Mesodermal cell (in vitro differentiated cells): ENCODE measurements around the gene KLF7. TPM values are rescaled to one million over a fixed set of nuclear protein-coding genes. Genes with fewer than 3 reads are reported as not detected.
A peak's percentile ranks its signal among the peaks of the same experiment; 100 is the strongest.

ENCODE experiments used
- H3K27ac ChIP-seq: 2 replicates; pipeline ENCODE4 v1.7.0; 2013; ENCODE audit warnings: mild to moderate bottlenecking, low read depth, low read length, moderate library complexity; ENCODE audit not compliant: severe bottlenecking
- H3K36me3 ChIP-seq: 2 replicates; pipeline ENCODE4 v1.7.1; 2013; ENCODE audit warnings: mild to moderate bottlenecking, low read length, moderate library complexity; ENCODE audit not compliant: control insufficient read depth, insufficient read depth
- H3K4me1 ChIP-seq: one replicate; pipeline ENCODE4 v1.7.1; 2013; ENCODE audit warnings: mild to moderate bottlenecking, low read length; ENCODE audit not compliant: insufficient read depth, control insufficient read depth, poor library complexity, severe bottlenecking
- H3K4me3 ChIP-seq: 2 replicates; pipeline ENCODE4 v1.7.0; 2013; ENCODE audit warnings: low read length, control low read depth, mild to moderate bottlenecking; ENCODE audit not compliant: insufficient read depth, poor library complexity, severe bottlenecking; ENCODE audit errors: extremely low read depth
- H3K9me3 ChIP-seq: 2 replicates; pipeline ENCODE4 v1.7.1; 2013; ENCODE audit warnings: mild to moderate bottlenecking, low read length, moderate library complexity; ENCODE audit not compliant: control insufficient read depth
- WGBS, 2 experiments: methylation state at CpG; one replicate each; pipeline ENCODE4 v1.1.5; 2013; ENCODE audit warnings: missing lambda C conversion rate in 2 of 2; ENCODE audit not compliant: insufficient coverage in 2 of 2; 5-methylcytosine and 5-hydroxymethylcytosine counted together
- polyA plus RNA-seq, 2 experiments: library from polyadenylated mRNA; stranded (reverse); fragments of 50-300 nt; gene quantifications; one replicate each; pipeline ENCODE4 v1.2.3, GENCODE V29; 2013

The KLF7 gene
- 24.0 TPM for polyA plus RNA-seq (2013, experiment 1 of 2)
- polyA plus RNA-seq (2013, experiment 2 of 2), result 20.3 TPM

- WGBS, 2 experiments, result 0 to 1% methylated on average over 12 to 22 of the region's 36 CpGs
- Histone ChIP-seq H3K4me3 (peak within 1 kb of the TSS; percentile 89), H3K36me3 (peaks cover 16% of the 10 kb centered on the region), H3K4me1 (peaks cover 25% of the 10 kb centered on the region), H3K27ac (peak within 1 kb of the TSS; percentile 100), H3K9me3 (no peaks in the 10 kb centered on the region)
Measured at GRCh38 chr2:207165121-207166038, at the start of gene KLF7. TSS of gene KLF7 (minus strand) at chr2:207165948. CDS start at chr2:207165568, 380 bp downstream.

GRCh38 chr2:207215308-207215707 lies 49.6 kb upstream of the KLF7 start:
- no CpG with 5 or more reads among the region's 2 CpGs for WGBS, 2 experiments
- no peaks in the 10 kb centered on the region for H3K36me3 ChIP-seq
- no peaks in the 10 kb centered on the region for H3K9me3 ChIP-seq
- H3K27ac ChIP-seq, result no peak overlapping the region
- H3K4me1 ChIP-seq, result peaks cover 8% of the 10 kb centered on the region
- no peak overlapping the region for H3K4me3 ChIP-seq

- Histone ChIP-seq H3K9me3 (no peaks in the 10 kb centered on the region), H3K4me1 (peaks cover 2% of the 10 kb centered on the region), H3K36me3 (no peaks in the 10 kb centered on the region), H3K4me3 (no peak overlapping the region), H3K27ac (no peak overlapping the region)
- no CpG with 5 or more reads among the region's 3 CpGs for WGBS, 2 experiments
Measured at GRCh38 chr2:207214446-207214845, 48.7 kb upstream of the KLF7 start.

- Histone ChIP-seq H3K36me3 (no peaks in the 10 kb centered on the region), H3K27ac (no peak overlapping the region), H3K4me1 (no peaks in the 10 kb centered on the region), H3K9me3 (no peaks in the 10 kb centered on the region), H3K4me3 (no peak overlapping the region)
- WGBS, 2 experiments, result 88 to 89% methylated on average over 3 of the region's 3 CpGs
Measured at GRCh38 chr2:207206011-207206410, 40.3 kb upstream of the KLF7 start.

- H3K9me3 ChIP-seq, result no peaks in the 10 kb centered on the region
- no peak overlapping the region for H3K4me3 ChIP-seq
- H3K36me3 ChIP-seq, result no peaks in the 10 kb centered on the region
- no peak overlapping the region for H3K27ac ChIP-seq
- H3K4me1 ChIP-seq, result no peaks in the 10 kb centered on the region
Measured at GRCh38 chr2:207205173-207205957, 39.6 kb upstream of the KLF7 start.

GRCh38 chr2:207203056-207203455 lies 37.3 kb upstream of the KLF7 start:
- no peaks in the 10 kb centered on the region for H3K36me3 ChIP-seq
- H3K4me3 ChIP-seq, result no peak overlapping the region
- no peak overlapping the region for H3K27ac ChIP-seq
- no peaks in the 10 kb centered on the region for H3K4me1 ChIP-seq
- WGBS, 2 experiments, result 83% methylated on average over 1 of the region's 1 CpG; no CpG with 5 or more reads in 1 of the 2 experiments
- no peaks in the 10 kb centered on the region for H3K9me3 ChIP-seq

GRCh38 chr2:207202645-207203044 lies 36.9 kb upstream of the KLF7 start:
- H3K9me3 ChIP-seq, result no peaks in the 10 kb centered on the region
- no peaks in the 10 kb centered on the region for H3K4me1 ChIP-seq
- WGBS, 2 experiments, result 34 to 38% methylated on average over 4 of the region's 4 CpGs
- no peak overlapping the region for H3K4me3 ChIP-seq
- no peak overlapping the region for H3K27ac ChIP-seq
- H3K36me3 ChIP-seq, result no peaks in the 10 kb centered on the region

GRCh38 chr2:207201416-207201815 lies 35.7 kb upstream of the KLF7 start:
- no peaks in the 10 kb centered on the region for H3K4me1 ChIP-seq
- WGBS, 2 experiments, result 100% methylated on average over 1 of the region's 2 CpGs
- H3K4me3 ChIP-seq, result no peak overlapping the region
- H3K9me3 ChIP-seq, result no peaks in the 10 kb centered on the region
- no peaks in the 10 kb centered on the region for H3K36me3 ChIP-seq
- no peak overlapping the region for H3K27ac ChIP-seq

- 48 to 91% methylated on average over 4 to 6 of the region's 8 CpGs for WGBS, 2 experiments
Measured at GRCh38 chr2:207200136-207200535, 34.4 kb upstream of the KLF7 start.

GRCh38 chr2:207194028-207194427 lies 28.3 kb upstream of the KLF7 start:
- no peaks in the 10 kb centered on the region for H3K4me1 ChIP-seq
- no peaks in the 10 kb centered on the region for H3K9me3 ChIP-seq
- H3K4me3 ChIP-seq, result no peak overlapping the region
- no peak overlapping the region for H3K27ac ChIP-seq
- no peaks in the 10 kb centered on the region for H3K36me3 ChIP-seq
- WGBS, 2 experiments, result no CpG with 5 or more reads among the region's 2 CpGs

More at GRCh38 chr2:207200136-207200535, 34.4 kb upstream of the KLF7 start:
- Histone ChIP-seq H3K27ac (no peak overlapping the region), H3K4me3 (no peak overlapping the region), H3K4me1 (no peaks in the 10 kb centered on the region), H3K9me3 (no peaks in the 10 kb centered on the region), H3K36me3 (no peaks in the 10 kb centered on the region)
